IPS-18c (cell line): Measurements from ENCODE around the gene PAX3.

Experiments used
- H3K4me3 ChIP-seq: 2 replicates; pipeline ENCODE4 v1.7.0; 2013; ENCODE audit warnings: low read depth, mild to moderate bottlenecking, low read length, moderate library complexity; ENCODE audit not compliant: insufficient read depth
- H3K9me3 ChIP-seq: one replicate; pipeline ENCODE4 v1.6.1; 2013; ENCODE audit warnings: mild to moderate bottlenecking, low read length, moderate library complexity; ENCODE audit not compliant: control insufficient read depth, insufficient read depth

The PAX3 gene

GRCh38 chr2:222213049-222213448 lies 85.7 kb downstream of the PAX3 start:
- H3K9me3 ChIP-seq: no peaks in the 10 kb centered on the region

GRCh38 chr2:222212571-222212970 lies 86.2 kb downstream of the PAX3 start:
- Histone ChIP-seq H3K4me3 (no peak overlapping the region), H3K9me3 (no peaks in the 10 kb centered on the region)

More at GRCh38 chr2:222213049-222213448, 85.7 kb downstream of the PAX3 start:
- no peak overlapping the region for H3K4me3 ChIP-seq

DNA sequence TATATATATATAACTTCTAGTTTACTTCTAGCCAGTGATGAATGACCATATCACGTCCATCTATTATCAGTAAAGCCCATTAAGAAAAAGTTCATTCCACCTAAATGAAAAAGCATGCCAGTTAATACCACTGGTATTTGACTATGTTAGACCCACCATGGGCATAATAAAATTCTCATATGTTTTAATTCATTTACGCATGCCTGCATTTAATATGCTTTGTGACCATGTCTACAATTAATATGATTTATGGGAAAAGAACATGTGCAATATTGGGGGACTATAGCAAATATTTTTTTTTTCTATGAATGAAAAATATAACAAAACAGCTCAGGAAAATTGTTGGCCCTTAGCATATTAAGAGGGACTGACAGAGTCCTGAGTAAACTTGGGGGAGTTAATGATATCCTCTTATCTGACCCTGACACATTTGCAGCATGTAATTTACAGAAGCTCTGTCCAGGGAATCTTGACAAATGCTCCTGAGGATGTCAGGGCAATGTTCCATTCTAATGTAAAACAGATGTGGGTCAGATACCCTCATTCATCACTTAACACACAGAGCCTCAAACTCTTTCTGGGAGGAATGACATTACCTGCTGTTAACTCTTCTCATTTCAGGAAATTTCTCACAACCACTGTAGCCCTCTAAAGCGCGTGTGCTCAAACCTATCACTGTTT lies 90.6 kb downstream of the PAX3 start:
- H3K4me3 ChIP-seq: no peak overlapping the region

GRCh38 chr2:222205136-222205535 lies 93.7 kb downstream of the PAX3 start:
- Histone ChIP-seq H3K9me3 (no peaks in the 10 kb centered on the region), H3K4me3 (no peak overlapping the region)

More for the DNA sequence above, 90.6 kb downstream of the PAX3 start:
- no peaks in the 10 kb centered on the region for H3K9me3 ChIP-seq

GRCh38 chr2:222203041-222203440 lies 95.8 kb downstream of the PAX3 start:
- H3K4me3 ChIP-seq: no peak overlapping the region
- no peaks in the 10 kb centered on the region for H3K9me3 ChIP-seq

DNA sequence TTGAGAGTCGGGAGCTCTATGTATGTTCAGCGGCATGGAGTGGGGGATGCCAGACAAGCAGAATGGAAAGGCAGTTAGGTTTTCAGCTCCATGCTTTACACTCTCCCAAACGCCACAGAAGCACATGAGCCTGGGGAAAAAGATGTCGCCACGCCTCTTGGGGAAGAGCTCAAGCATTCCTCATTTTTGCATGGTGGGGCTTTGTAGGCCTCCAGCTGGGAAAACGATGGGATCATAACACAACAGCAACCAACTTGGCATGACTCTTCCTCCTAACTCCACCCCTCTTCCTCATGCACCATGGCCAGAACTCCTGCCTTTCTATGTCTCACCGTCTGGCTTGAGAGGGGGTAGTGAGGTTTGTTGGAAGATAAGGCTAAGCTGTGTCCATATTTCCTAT lies 102.6 kb downstream of the PAX3 start:
- H3K9me3 ChIP-seq: no peaks in the 10 kb centered on the region
- H3K4me3 ChIP-seq: no peak overlapping the region

GRCh38 chr2:222194669-222195068 lies 104.1 kb downstream of the PAX3 start:
- H3K4me3 ChIP-seq: no peak overlapping the region
- no peaks in the 10 kb centered on the region for H3K9me3 ChIP-seq

- H3K9me3 ChIP-seq: no peaks in the 10 kb centered on the region
- H3K4me3 ChIP-seq: no peak overlapping the region
Measured at GRCh38 chr2:222193328-222193983, 105.3 kb downstream of the PAX3 start.

DNA sequence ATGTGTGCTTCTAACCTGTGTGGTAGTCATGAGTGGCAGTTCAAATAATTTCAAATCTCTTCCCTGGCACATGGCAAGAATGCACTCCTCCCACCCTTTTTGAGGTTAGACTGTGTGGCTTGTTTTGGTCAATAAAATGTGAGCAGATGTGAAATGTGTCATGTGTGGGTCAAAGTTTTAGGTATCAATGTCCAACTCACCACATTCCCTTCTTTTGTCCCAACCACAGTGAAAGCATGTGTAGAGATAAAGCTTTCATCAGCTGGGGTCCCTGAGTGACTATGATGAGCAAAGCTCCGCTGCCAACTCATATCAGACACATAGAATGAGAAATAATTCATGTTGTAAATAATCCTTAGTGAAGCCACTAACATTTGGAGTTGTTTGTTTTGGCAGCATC lies 118.2 kb downstream of the PAX3 start:
- Histone ChIP-seq H3K4me3 (no peak overlapping the region), H3K9me3 (no peaks in the 10 kb centered on the region)

DNA sequence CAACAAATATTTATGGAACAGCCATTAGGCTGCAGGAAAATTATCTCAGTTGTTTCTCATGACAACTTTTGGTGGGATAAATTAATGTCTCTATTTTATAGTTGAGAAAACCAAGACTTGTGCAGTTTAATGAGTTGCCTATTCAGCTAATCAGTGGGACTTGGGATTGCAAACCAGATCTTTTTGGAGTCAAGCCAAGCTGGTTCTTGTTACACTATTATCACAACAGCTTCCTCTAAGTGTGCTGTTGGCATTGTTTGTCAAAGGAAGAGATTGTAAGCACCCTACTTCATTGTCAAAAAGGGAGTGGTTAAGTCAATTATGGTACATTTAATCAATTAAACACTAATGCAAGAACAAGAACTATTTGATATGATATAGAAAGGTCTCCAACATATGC lies 119.2 kb downstream of the PAX3 start:
- H3K4me3 ChIP-seq: no peak overlapping the region
- no peaks in the 10 kb centered on the region for H3K9me3 ChIP-seq

DNA sequence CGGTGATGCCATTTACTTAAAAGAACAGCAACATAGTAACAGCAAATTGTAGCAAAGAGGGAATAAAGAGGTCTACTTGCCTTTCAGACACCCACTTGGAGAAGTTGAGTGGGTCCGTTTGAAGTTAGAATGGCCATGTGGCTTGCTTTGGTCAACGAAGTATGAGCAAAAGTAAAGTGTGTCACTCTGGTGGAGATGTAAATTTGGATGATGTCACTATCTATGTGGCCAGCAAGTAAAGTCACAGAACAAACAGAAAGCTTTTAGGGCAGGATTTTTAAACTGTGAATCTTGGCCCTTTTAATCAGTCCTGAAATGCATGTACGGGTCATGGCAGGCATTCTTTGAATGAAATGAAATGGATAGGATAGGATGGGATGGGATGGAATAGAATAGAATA lies 120.3 kb downstream of the PAX3 start:
- H3K9me3 ChIP-seq: no peaks in the 10 kb centered on the region
- H3K4me3 ChIP-seq: no peak overlapping the region

DNA sequence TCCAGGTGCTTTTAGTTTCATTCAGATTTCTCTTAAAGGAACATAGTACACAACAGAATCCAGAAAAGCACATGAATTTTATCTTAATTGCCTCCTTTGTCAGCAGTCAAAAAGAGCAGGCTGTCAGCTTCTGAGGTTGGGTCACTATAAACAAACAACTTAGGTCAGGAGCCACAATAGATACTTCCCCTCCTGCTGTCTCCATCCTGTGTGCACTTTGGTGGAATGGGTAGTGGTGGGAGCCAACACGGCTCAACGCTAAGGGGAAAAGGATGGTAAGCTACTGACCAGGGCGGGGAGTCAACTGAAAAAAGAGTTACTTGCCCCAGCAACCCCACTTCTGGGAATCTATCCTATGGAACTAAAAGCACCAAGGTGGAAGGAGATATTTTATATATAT lies 121.9 kb downstream of the PAX3 start:
- Histone ChIP-seq H3K9me3 (no peaks in the 10 kb centered on the region), H3K4me3 (no peak overlapping the region)

DNA sequence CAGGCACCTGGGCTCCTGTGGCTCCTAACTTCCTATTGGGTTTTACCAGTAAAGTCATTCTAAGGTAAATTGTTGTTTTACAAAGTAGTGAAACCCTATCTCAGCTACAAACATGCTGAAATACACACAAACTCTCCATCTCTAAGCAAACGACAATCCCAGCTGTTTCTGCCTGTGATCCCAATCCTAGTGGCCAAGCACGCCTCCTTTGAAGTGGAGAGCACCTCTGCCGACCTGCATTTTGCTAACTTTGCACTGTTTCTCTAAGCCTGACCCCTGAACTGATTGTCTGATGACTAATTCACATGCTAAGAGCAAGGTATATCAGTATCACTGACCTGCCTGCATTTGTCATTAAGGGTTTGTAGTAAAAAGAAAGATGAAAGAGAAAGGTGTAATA lies 124.3 kb downstream of the PAX3 start:
- no peak overlapping the region for H3K4me3 ChIP-seq
- no peaks in the 10 kb centered on the region for H3K9me3 ChIP-seq

- Histone ChIP-seq H3K9me3 (no peaks in the 10 kb centered on the region), H3K4me3 (no peak overlapping the region)
Measured at GRCh38 chr2:222169346-222169745, 129.5 kb downstream of the PAX3 start.

DNA sequence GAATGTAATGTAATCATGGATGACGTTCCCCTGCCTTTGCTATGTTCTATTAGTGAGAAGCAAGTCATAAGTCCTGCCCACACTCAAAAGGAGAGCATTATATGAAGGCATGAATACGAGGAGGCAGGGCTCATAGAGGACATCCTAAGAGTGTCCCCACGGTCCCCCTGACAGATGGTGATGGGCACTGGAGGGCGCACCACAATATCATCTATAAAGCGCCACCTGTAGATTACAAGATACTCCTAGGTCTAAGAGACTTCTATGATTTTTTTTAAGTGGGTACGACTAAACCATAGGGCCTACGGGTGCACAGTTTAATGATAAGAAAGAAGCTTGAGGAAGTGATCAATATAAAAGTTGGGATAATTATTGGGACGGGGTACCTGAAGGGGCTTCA lies 131.0 kb downstream of the PAX3 start:
- no peak overlapping the region for H3K4me3 ChIP-seq
- no peaks in the 10 kb centered on the region for H3K9me3 ChIP-seq

DNA sequence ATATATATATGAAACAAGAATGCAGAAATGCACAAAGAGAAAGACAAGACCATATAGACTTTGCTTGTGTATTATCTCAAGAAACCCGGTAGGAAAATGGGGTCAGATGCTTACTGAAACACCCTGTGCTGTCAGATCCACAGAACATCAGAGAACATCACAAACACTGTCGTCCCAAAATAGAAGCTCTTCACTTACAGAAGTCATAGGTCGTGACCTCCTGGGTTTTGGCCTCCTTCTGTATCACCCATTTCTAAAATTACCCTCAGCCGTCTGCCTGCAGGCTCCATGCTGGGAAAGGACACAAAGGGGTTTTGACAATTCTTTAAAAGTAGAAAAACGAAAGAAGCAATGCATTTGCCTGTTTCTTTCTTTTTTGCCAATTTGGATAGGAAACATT lies 137.9 kb downstream of the PAX3 start:
- H3K9me3 ChIP-seq: no peaks in the 10 kb centered on the region

GRCh38 chr2:222160125-222160524 lies 138.7 kb downstream of the PAX3 start:
- H3K4me3 ChIP-seq: no peak overlapping the region
- no peaks in the 10 kb centered on the region for H3K9me3 ChIP-seq

More for the DNA sequence above, 137.9 kb downstream of the PAX3 start:
- no peak overlapping the region for H3K4me3 ChIP-seq

GRCh38 chr2:222159221-222159620 lies 139.6 kb downstream of the PAX3 start:
- Histone ChIP-seq H3K9me3 (no peaks in the 10 kb centered on the region), H3K4me3 (no peak overlapping the region)
